WTC11 (cell line): Measurements from ENCODE around the gene PRR19. TPM values are rescaled to one million over a fixed set of nuclear protein-coding genes. Genes with fewer than 3 reads are reported as not detected.

ENCODE experiments used
- ATAC-seq: fragments of 200-7000 bp; cut with Tn5 transposase; 2 replicates; pipeline ENCODE4 v1.10.0; 2021; ENCODE audit warnings: mild to moderate bottlenecking, moderate library complexity
- CTCF ChIA-PET: fragments of 300-600 bp; sonication (Branson Sonifier 250); formaldehyde crosslinking; loops from one replicate; lab custom pipeline; 2021; ENCODE audit warnings: antibody characterized with exemption; lab: Charles Lee
- POLR2A ChIA-PET: fragments of 350-600 bp; sonication (Branson Sonifier 250); formaldehyde crosslinking; loops from one replicate; lab custom pipeline; 2021; ENCODE audit warnings: antibody characterized with exemption; lab: Charles Lee
- DNase-seq: peaks from one replicate; pipeline ENCODE4 v3.0.0; 2021; ENCODE audit warnings: low spot score
- H3K27ac Mint-ChIP-seq: 2 replicates; pipeline ENCODE4 v1.8.0; 2021; ENCODE audit warnings: mixed read lengths
- H3K27me3 Mint-ChIP-seq: 2 replicates; pipeline ENCODE4 v1.8.0; 2021; ENCODE audit warnings: low read depth, mild to moderate bottlenecking, moderate library complexity, mixed read lengths
- H3K36me3 Mint-ChIP-seq: 2 replicates; pipeline ENCODE4 v1.8.0; 2021; ENCODE audit warnings: mixed read lengths
- H3K4me1 Mint-ChIP-seq: 2 replicates; pipeline ENCODE4 v1.8.0; 2022; ENCODE audit warnings: mixed read lengths
- H3K4me3 Mint-ChIP-seq: 2 replicates; pipeline ENCODE4 v1.8.0; 2021; ENCODE audit warnings: mild to moderate bottlenecking, moderate library complexity, mixed read lengths
- H3K9me3 Mint-ChIP-seq: 2 replicates; pipeline ENCODE4 v1.8.0; 2021; ENCODE audit warnings: mixed read lengths
- ATF6 ChIP-seq: sonication (generic); formaldehyde crosslinking; IDR thresholded peaks from 2 replicates; pipeline ENCODE4 v1.8.1; 2023; ENCODE audit warnings: mild to moderate bottlenecking, missing genetic modification reagents
- CTCF ChIP-seq: fragments of 200-600 bp; IDR thresholded peaks from 2 replicates; pipeline ENCODE4 v1.8.0; 2022; ENCODE audit warnings: antibody characterized with exemption
- E2F4 ChIP-seq: sonication (generic); formaldehyde crosslinking; IDR thresholded peaks from 2 replicates; pipeline ENCODE4 v1.8.1; 2022; ENCODE audit warnings: low read depth, mild to moderate bottlenecking, moderate library complexity, missing genetic modification reagents, borderline replicate concordance
- FOXP1 ChIP-seq: sonication (generic); formaldehyde crosslinking; IDR thresholded peaks from 2 replicates; pipeline ENCODE4 v1.8.0; 2022; ENCODE audit warnings: missing genetic modification reagents, mild to moderate bottlenecking, moderate library complexity, borderline replicate concordance
- GRHL2 ChIP-seq: fragments of 250-450 bp; sonication (Bioruptor Pico); IDR thresholded peaks from 2 replicates; pipeline ENCODE4 v1.8.0; 2022; ENCODE audit warnings: mild to moderate bottlenecking, moderate library complexity; ENCODE audit not compliant: insufficient replicate concordance, severe bottlenecking
- HMGXB4 ChIP-seq: sonication (generic); formaldehyde crosslinking; IDR thresholded peaks from 2 replicates; pipeline ENCODE4 v1.8.1; 2023; ENCODE audit warnings: mild to moderate bottlenecking, moderate library complexity, missing genetic modification reagents
- JAZF1 ChIP-seq: fragments of 250-450 bp; sonication (Bioruptor Pico); IDR thresholded peaks from 2 replicates; pipeline ENCODE4 v1.9.0; 2021; ENCODE audit warnings: moderate library complexity, mild to moderate bottlenecking, inconsistent platforms
- MAX ChIP-seq: sonication (generic); formaldehyde crosslinking; IDR thresholded peaks from 2 replicates; pipeline ENCODE4 v1.8.0; 2022; ENCODE audit warnings: mild to moderate bottlenecking, missing genetic modification reagents
- NR3C1 ChIP-seq: sonication (generic); formaldehyde crosslinking; conservative IDR thresholded peaks from 2 replicates; pipeline ENCODE4 v1.8.1; 2023; ENCODE audit warnings: low read depth, mild to moderate bottlenecking, missing genetic modification reagents
- PREB ChIP-seq: sonication (generic); formaldehyde crosslinking; IDR thresholded peaks from 2 replicates; pipeline ENCODE4 v1.8.1; 2022; ENCODE audit warnings: mild to moderate bottlenecking, missing genetic modification reagents, moderate library complexity, borderline replicate concordance
- SMAD4 ChIP-seq: sonication (generic); formaldehyde crosslinking; IDR thresholded peaks from 2 replicates; pipeline ENCODE4 v1.8.0; 2022; ENCODE audit warnings: mild to moderate bottlenecking, missing genetic modification reagents
- SP1 ChIP-seq: sonication (generic); formaldehyde crosslinking; conservative IDR thresholded peaks from 2 replicates; pipeline ENCODE4 v1.8.1; 2022; ENCODE audit warnings: missing genetic modification reagents
- ZMAT4 ChIP-seq: fragments of 250-450 bp; sonication (Bioruptor Pico); IDR thresholded peaks from 2 replicates; pipeline ENCODE4 v1.9.0; 2021; ENCODE audit warnings: mild to moderate bottlenecking
- ZNF317 ChIP-seq: sonication (generic); formaldehyde crosslinking; IDR thresholded peaks from 2 replicates; pipeline ENCODE4 v1.8.1; 2023; ENCODE audit warnings: low read depth, mild to moderate bottlenecking, moderate library complexity, missing genetic modification reagents, borderline replicate concordance
- ZNF425 ChIP-seq: fragments of 250-450 bp; sonication (Bioruptor Pico); conservative IDR thresholded peaks from 2 replicates; pipeline ENCODE4 v1.9.0; 2021; ENCODE audit warnings: mild to moderate bottlenecking
- ZNF532 ChIP-seq: fragments of 250-450 bp; sonication (Bioruptor Pico); IDR thresholded peaks from 2 replicates; pipeline ENCODE4 v1.9.0; 2021; ENCODE audit warnings: mild to moderate bottlenecking, borderline replicate concordance
- total RNA-seq: library from RNA; stranded (reverse); gene quantifications from 3 replicates; pipeline ENCODE4 v1.2.3, GENCODE V29; 2021

PRR19 gene
- total RNA-seq, 1 experiment from 2014 or later, result 3.7 TPM

GRCh38 chr19:42350417-42350816, 48.5 kb downstream of the PRR19 start:
- no peak for TF ChIP-seq ZNF317 (CRISPR knock-in tag)
- no peak for TF ChIP-seq ATF6
- TF ChIP-seq ZNF425 (CRISPR knock-in tag), result no peak
- no peak for TF ChIP-seq GRHL2 (CRISPR knock-in tag)
- TF ChIP-seq SMAD4 (CRISPR knock-in tag), result no peak
- TF ChIP-seq PREB (CRISPR knock-in tag), result no peak
- TF ChIP-seq FOXP1 (CRISPR knock-in tag), result no peak
- no peak for TF ChIP-seq E2F4 (CRISPR knock-in tag)
- no peak for TF ChIP-seq ZMAT4 (CRISPR knock-in tag)
- TF ChIP-seq JAZF1 (CRISPR knock-in tag), result no peak
- TF ChIP-seq MAX (CRISPR knock-in tag), result no peak
- H3K27ac Mint-ChIP-seq, result no peak overlapping the region
- peaks cover 13% of the 10 kb centered on the region for H3K36me3 Mint-ChIP-seq
- CTCF ChIA-PET, result interaction anchor here (1.4 kb wide), 1 partner anchor 10 kb away, joined by 3 read pairs; no protein-coding TSS in a partner anchor
- no peak overlapping the region for H3K4me3 Mint-ChIP-seq
- DNase-seq, result no peak
- H3K4me1 Mint-ChIP-seq, result no peaks in the 10 kb centered on the region
- H3K9me3 Mint-ChIP-seq, result no peaks in the 10 kb centered on the region
- H3K27me3 Mint-ChIP-seq, result no peaks in the 10 kb centered on the region
- POLR2A ChIA-PET, result no interaction called here
- no peak for ATAC-seq

GRCh38 chr19:42351079-42351735, 49.3 kb downstream of the PRR19 start:
- no peaks in the 10 kb centered on the region for H3K4me1 Mint-ChIP-seq
- ChIA-PET CTCF (no interaction called here), POLR2A (no interaction called here)
- H3K27ac Mint-ChIP-seq, result no peak overlapping the region
- H3K27me3 Mint-ChIP-seq, result no peaks in the 10 kb centered on the region
- H3K36me3 Mint-ChIP-seq, result peaks cover 10% of the 10 kb centered on the region
- no peak overlapping the region for H3K4me3 Mint-ChIP-seq
- H3K9me3 Mint-ChIP-seq, result no peaks in the 10 kb centered on the region
- ATAC-seq (no peak), DNase-seq (no peak)
- TF ChIP-seq MAX (CRISPR knock-in tag), result no peak
- no peak for TF ChIP-seq NR3C1
- no peak for TF ChIP-seq ZNF532 (CRISPR knock-in tag)
- TF ChIP-seq SP1 (CRISPR knock-in tag), result no peak
- no peak for TF ChIP-seq CTCF
- no peak for TF ChIP-seq HMGXB4 (CRISPR knock-in tag)
